Gastrocnemius medialis (tissue), 4 donors: ENCODE measurements around the gene EYS. TPM values are rescaled to one million over a fixed set of nuclear protein-coding genes. Genes with fewer than 3 reads are reported as not detected.
"Not testable (repeated sequence)": the region's sequence is repeated elsewhere in the genome, so short reads cannot be mapped to it uniquely, and the experiment has no call there.

ENCODE experiments used
- ATAC-seq, 2 donors: fragments of 150-250 bp; one replicate each; pipeline ENCODE4 v1.9.1; 2016
- DNase-seq, 2 donors: peaks; one replicate each; pipeline ENCODE4 v3.0.0-alpha.2; 2019
- H3K27ac ChIP-seq, 4 donors: fragments of 200-600 bp; sonication (generic); 1 replicate in 1 of 4; 2 replicates in 3 of 4; pipeline ENCODE4 v1.5.1; 2016 to 2018; ENCODE audit warnings: mild to moderate bottlenecking in 2 of 4, moderate library complexity in 1 of 4
- H3K27me3 ChIP-seq, 3 donors: fragments of 200-600 bp; sonication (generic) in 2 of 3; 1 replicate in 1 of 3; 2 replicates in 2 of 3; pipeline versions ENCODE4 v1.5.1 to v1.6.0; 2016 to 2019; ENCODE audit warnings: mild to moderate bottlenecking in 1 of 3, moderate library complexity in 1 of 3
- H3K36me3 ChIP-seq, 2 donors: fragments of 200-600 bp; sonication (generic) in 1 of 2; one replicate each; pipeline ENCODE4 v1.5.1; 2017 to 2018
- H3K4me1 ChIP-seq, 2 donors: fragments of 200-600 bp; sonication (generic) in 1 of 2; one replicate each; pipeline ENCODE4 v1.5.1; 2016 to 2017; ENCODE audit warnings: mild to moderate bottlenecking in 2 of 2
- H3K4me3 ChIP-seq, 4 donors: fragments of 200-600 bp; sonication (generic) in 3 of 4; 1 replicate in 1 of 4; 2 replicates in 3 of 4; pipeline ENCODE4 v1.5.1; 2016 to 2019; ENCODE audit warnings: mild to moderate bottlenecking in 2 of 4
- H3K9me3 ChIP-seq, 3 donors: fragments of 200-600 bp; sonication (generic) in 2 of 3; 1 replicate in 1 of 3; 2 replicates in 2 of 3; pipeline ENCODE4 v1.5.1; 2016 to 2019
- POLR2A ChIP-seq, 2 donors: fragments of 450-650 bp; IDR thresholded peaks; one replicate each; pipeline ENCODE4 v1.6.1; 2017; ENCODE audit warnings: antibody characterized with exemption in 2 of 2, mild to moderate bottlenecking in 2 of 2, moderate library complexity in 2 of 2
- in situ Hi-C, 4 donors: fragments of 200-750 bp; cut with MboI; loops; one replicate each; pipeline versions ENCODE4 v1.15.0 to v1.8.0; 2017; ENCODE audit warnings: low sequenced_read_pairs in 4 of 4
- intact Hi-C: fragments of 100-400 bp; cut with DNase I; formaldehyde crosslinking; loops from one replicate; pipeline ENCODE4 v1.15.1; 2023; ENCODE audit warnings: low total_unique reads
- total RNA-seq, 4 donors: library from RNA; depleted of rRNA; stranded (reverse); fragments of >200 nt; gene quantifications; one replicate each; pipeline versions ENCODE4 v1.1.0 to v1.2.3, GENCODE V29; 2016
- TF ChIP-seq, protein P1 (sequence below), 5 experiments: fragments of 450-650 bp in 3 of 5; fragments of 200-600 bp in 2 of 5; sonication (generic) in 2 of 5; IDR thresholded peaks in 4 of 5; conservative IDR thresholded peaks in 1 of 5; 1 replicate in 4 of 5; 2 replicates in 1 of 5; pipeline ENCODE4 v1.5.1; 2016 to 2019; ENCODE audit warnings: antibody characterized with exemption in 5 of 5, mild to moderate bottlenecking in 3 of 5, moderate library complexity in 3 of 5

The EYS gene
- total RNA-seq, 4 donors from 2014 or later, result 0.20 TPM; not detected in 3

DNA sequence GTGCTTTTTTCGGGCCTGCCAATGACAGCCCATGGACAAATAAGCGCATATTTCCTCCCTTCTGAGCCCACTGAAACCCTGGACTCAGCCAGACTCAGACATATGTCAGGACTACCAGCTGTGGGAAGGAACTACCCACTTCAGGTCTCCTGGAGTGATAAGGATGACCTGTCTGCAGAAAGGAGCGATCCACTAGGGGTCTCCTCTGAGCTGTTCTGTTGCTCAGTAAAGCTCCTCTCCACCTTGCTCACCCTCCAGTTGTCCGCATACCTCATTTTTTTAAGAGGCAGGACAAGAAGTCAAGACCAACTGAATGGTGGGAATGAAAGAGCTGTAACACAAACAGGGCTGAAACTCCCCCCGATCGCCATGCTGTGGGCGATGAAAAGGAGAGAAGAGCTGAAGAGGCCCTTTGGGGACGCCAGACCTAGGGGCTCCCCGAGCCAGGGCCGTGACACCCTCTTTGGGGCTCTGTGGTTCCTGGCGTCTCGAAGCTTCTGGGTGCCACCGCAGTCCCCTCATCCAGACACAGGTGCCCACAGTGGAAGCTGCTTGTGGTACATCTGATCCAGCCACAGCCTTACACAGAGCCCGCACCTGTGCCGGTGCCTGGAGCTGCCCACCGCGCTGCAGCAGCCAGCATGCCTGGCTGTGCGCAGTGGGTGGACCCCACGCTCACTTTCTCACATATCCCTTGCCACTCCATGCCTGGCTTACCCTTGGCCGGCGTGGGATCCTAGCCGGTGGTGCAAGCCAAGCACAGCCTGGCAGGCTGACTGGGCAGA, 68.8 kb downstream of the EYS start:
- DNase-seq (no peak), ATAC-seq (no peak)
- intact Hi-C loops, result no loop called here
- in situ Hi-C loops, result no loop called here
- Histone ChIP-seq H3K9me3 (no peaks in the 10 kb centered on the region), H3K27ac (no peak overlapping the region), H3K4me1 (no peaks in the 10 kb centered on the region), H3K4me3 (no peak overlapping the region), H3K36me3 (no peaks in the 10 kb centered on the region), H3K27me3 (no peaks in the 10 kb centered on the region)
- TF ChIP-seq, protein P1, sequence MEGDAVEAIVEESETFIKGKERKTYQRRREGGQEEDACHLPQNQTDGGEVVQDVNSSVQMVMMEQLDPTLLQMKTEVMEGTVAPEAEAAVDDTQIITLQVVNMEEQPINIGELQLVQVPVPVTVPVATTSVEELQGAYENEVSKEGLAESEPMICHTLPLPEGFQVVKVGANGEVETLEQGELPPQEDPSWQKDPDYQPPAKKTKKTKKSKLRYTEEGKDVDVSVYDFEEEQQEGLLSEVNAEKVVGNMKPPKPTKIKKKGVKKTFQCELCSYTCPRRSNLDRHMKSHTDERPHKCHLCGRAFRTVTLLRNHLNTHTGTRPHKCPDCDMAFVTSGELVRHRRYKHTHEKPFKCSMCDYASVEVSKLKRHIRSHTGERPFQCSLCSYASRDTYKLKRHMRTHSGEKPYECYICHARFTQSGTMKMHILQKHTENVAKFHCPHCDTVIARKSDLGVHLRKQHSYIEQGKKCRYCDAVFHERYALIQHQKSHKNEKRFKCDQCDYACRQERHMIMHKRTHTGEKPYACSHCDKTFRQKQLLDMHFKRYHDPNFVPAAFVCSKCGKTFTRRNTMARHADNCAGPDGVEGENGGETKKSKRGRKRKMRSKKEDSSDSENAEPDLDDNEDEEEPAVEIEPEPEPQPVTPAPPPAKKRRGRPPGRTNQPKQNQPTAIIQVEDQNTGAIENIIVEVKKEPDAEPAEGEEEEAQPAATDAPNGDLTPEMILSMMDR (IDR thresholded peaks at IDR 0.05 in 4 of 5, conservative IDR thresholded peaks at IDR 0.05 in 1 of 5), result no peak
- TF ChIP-seq POLR2A (IDR thresholded peaks at IDR 0.05), result no peak

DNA sequence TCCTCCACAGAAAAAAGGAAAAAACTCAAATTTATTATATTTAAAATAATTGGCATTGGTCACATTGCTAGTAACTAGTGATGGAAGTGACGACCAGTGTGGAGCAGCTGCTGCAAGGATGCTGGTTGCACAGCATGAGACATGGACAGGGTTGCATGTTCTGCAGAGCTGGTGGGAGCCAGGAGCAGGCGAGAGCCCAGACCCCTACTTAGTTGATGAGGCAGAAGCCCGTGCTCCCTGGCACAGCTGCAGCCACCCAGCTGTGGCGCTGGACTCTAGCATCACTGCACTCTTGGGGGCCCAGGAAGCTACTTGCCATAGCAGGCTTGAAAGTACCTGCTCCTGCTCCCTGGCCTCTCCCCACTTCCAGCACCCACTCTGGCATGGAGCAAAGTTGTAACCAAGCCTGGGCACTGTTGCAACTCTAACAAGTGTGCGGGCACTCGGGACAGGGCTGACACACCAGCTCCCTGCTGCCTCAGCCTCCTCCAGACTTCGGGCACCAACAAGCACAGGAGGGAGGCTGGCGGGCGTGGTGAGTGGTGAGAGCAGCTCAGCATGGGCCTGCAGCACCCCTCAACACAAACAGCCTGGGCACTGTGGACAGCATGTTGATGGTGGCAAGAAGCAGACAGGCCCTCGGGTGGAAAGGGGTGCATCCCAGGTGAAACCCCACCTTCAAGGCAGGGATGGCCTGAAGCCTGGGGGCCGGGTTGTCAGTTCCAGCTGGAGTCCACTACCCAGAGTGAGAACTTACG, 69.6 kb downstream of the EYS start:
- in situ Hi-C loops, result no loop called here

DNA sequence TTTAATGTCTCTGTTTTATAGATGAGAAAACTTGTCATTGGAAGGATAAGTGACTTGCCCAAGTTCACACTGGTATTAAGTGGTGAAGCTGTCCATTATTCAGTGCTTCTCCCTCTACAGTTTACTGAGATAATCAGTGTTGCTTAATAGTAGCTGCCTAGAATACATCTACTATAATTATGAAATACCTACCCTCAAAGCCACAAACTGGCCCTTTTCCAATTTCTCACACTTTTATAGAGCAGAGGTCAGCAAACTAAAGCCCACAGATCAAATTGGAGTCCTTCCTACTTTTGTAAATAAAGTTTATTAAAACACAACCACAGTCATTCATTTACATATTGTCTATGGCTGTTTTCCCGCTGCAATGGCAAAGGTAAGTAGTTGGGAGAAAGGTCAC, 73.5 kb downstream of the EYS start:
- intact Hi-C loops, result no loop called here
- Histone ChIP-seq H3K4me3 (no peak overlapping the region), H3K9me3 (no peaks in the 10 kb centered on the region), H3K4me1 (no peaks in the 10 kb centered on the region), H3K27me3 (no peaks in the 10 kb centered on the region), H3K36me3 (no peaks in the 10 kb centered on the region), H3K27ac (no peak overlapping the region)
- TF ChIP-seq POLR2A (IDR thresholded peaks at IDR 0.05), result no peak
- TF ChIP-seq, protein P1 (IDR thresholded peaks at IDR 0.05 in 4 of 5, conservative IDR thresholded peaks at IDR 0.05 in 1 of 5), result no peak
- in situ Hi-C loops, result no loop called here
- DNase-seq (no peak), ATAC-seq (no peak)

More for the DNA sequence above, 69.6 kb downstream of the EYS start:
- TF ChIP-seq POLR2A (IDR thresholded peaks at IDR 0.05), result no peak
- TF ChIP-seq, protein P1 (IDR thresholded peaks at IDR 0.05 in 4 of 5, conservative IDR thresholded peaks at IDR 0.05 in 1 of 5), result no peak
- Histone ChIP-seq H3K27ac (no peak overlapping the region), H3K4me3 (no peak overlapping the region), H3K36me3 (no peaks in the 10 kb centered on the region), H3K9me3 (no peaks in the 10 kb centered on the region), H3K27me3 (no peaks in the 10 kb centered on the region), H3K4me1 (no peaks in the 10 kb centered on the region)
- ATAC-seq, result no peak
- peak in 1 of 2 donors; percentile 7 for DNase-seq
- intact Hi-C loops, result no loop called here

DNA sequence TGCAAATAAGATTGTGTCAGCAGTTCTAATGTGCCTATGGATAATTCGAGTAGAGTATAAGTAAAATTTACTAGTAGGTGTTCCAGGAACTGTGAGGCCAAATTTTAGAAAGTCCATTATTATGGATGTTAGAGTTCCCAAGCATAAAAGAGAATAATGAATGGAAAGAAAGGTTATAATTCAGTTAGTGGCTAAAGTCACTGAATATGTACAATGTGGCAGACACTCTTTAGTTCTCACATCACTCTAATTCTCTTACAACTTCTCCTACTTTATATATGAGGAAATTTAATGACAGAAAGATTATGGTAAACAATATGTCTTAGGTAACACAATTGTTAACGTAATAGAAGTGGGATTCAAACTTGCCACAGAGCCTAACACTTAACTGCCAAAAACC, 75.3 kb downstream of the EYS start:
- Histone ChIP-seq H3K9me3 (no peaks in the 10 kb centered on the region), H3K27ac (no peak overlapping the region), H3K27me3 (no peaks in the 10 kb centered on the region), H3K4me3 (no peak overlapping the region), H3K36me3 (no peaks in the 10 kb centered on the region), H3K4me1 (no peaks in the 10 kb centered on the region)
- no peak for TF ChIP-seq POLR2A (IDR thresholded peaks at IDR 0.05)
- TF ChIP-seq, protein P1 (IDR thresholded peaks at IDR 0.05 in 4 of 5, conservative IDR thresholded peaks at IDR 0.05 in 1 of 5), result no peak
- ATAC-seq (no peak), DNase-seq (no peak)
- in situ Hi-C loops, result no loop called here
- intact Hi-C loops, result no loop called here

DNA sequence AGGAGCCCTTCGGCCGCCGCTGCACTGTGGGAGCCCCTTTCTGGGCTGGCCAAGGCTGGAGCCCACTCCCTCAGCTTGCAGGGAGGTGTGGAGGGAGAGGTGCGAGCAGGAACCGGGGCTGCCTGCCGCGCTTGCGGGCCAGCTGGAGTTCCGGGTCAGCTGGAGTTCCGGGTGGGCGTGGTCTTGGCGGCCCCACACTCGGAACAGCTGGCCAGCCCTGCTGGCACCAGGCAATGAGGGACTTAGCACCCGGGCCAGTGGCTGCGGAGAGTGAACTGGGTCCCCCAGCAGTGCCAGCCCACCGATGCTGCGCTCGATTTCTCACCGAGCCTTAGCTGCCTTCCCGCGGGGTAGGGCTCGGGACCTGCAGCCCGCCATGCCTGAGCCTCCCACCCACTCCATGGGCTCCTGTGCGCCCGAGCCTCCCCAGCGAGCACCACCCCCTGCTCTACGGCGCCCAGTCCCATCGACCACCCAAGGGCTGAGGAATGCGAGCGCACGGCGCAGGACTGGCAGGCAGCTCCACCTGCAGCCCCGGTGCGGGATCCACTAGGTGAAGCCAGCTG, 79.5 kb downstream of the EYS start:
- H3K27ac ChIP-seq, in situ Hi-C loops, DNase-seq: not testable (repeated sequence)

More for the DNA sequence above, 79.5 kb downstream of the EYS start:
- ATAC-seq, H3K27me3 ChIP-seq, H3K9me3 ChIP-seq, intact Hi-C loops, H3K36me3 ChIP-seq, H3K4me1 ChIP-seq, H3K4me3 ChIP-seq: not testable (repeated sequence)
